ENCODE data around the gene IGLL1. TPM values are rescaled to one million over a fixed set of nuclear protein-coding genes. Genes with fewer than 3 reads are reported as not detected.

The IGLL1 gene
- total RNA-seq, 1 experiment from 2014 or later, result not detected

- no TSS peak for BruUV-seq (replicated peaks)
- Histone ChIP-seq H3K9me3 (no peaks in the 10 kb centered on the region), H3K27me3 (replicated peaks; ENCODE audit: control insufficient read depth, insufficient read depth, low read length) (no peaks in the 10 kb centered on the region), H3K4me3 (ENCODE audit: low read depth, low read length) (no peak overlapping the region), H3K4me1 (peaks cover 16% of the 10 kb centered on the region), H3K36me3 (ENCODE audit: control insufficient read depth, insufficient read depth, low read length) (no peaks in the 10 kb centered on the region)
- Mint-ChIP-seq H3K4me1 (ENCODE audit: low read depth, unreplicated experiment) (no peaks in the 10 kb centered on the region), H3K27me3 (ENCODE audit: insufficient read depth, unreplicated experiment) (no peaks in the 10 kb centered on the region), H3K36me3 (ENCODE audit: insufficient read depth, unreplicated experiment) (peaks cover 17% of the 10 kb centered on the region), H3K9me3 (ENCODE audit: unreplicated experiment) (no peaks in the 10 kb centered on the region), H3K27ac (ENCODE audit: unreplicated experiment) (no peak overlapping the region), H3K4me3 (ENCODE audit: unreplicated experiment) (no peak overlapping the region)
- peak in 1 of 2 experiments; percentile 53 for DNase-seq
- ChIA-PET POLR2A (no interaction called here), CTCF (no interaction called here)
- intact Hi-C loops (cut with micrococcal nuclease; ENCODE audit: unreplicated experiment), result no loop called here
- no peak for TF ChIP-seq CTCF (IDR thresholded peaks at IDR 0.05; ENCODE audit: insufficient read depth in 1 of 2, low read depth in 1 of 2, low read length in 1 of 2, severe bottlenecking in 1 of 2, unreplicated experiment in 1 of 2)
Measured at GRCh38 chr22:23608583-23608982, 28.5 kb upstream of the IGLL1 start.

- intact Hi-C loops (cut with micrococcal nuclease; ENCODE audit: unreplicated experiment), result no loop called here
- no peaks in the 10 kb centered on the region for H3K4me1 Mint-ChIP-seq (ENCODE audit: low read depth, unreplicated experiment)
Measured at GRCh38 chr22:23606204-23607131, 26.4 kb upstream of the IGLL1 start.

More at GRCh38 chr22:23606204-23607131, 26.4 kb upstream of the IGLL1 start:
- TF ChIP-seq CTCF (IDR thresholded peaks at IDR 0.05; ENCODE audit: insufficient read depth in 1 of 2, low read depth in 1 of 2, low read length in 1 of 2, severe bottlenecking in 1 of 2, unreplicated experiment in 1 of 2), result no peak
- BruUV-seq (replicated peaks), result no TSS peak
- POLR2A ChIA-PET, result no interaction called here
- no peaks in the 10 kb centered on the region for H3K27me3 ChIP-seq (replicated peaks; ENCODE audit: control insufficient read depth, insufficient read depth, low read length)
- H3K9me3 ChIP-seq, result no peaks in the 10 kb centered on the region
- Mint-ChIP-seq H3K4me3 (ENCODE audit: unreplicated experiment) (no peak overlapping the region), H3K27ac (ENCODE audit: unreplicated experiment) (no peak overlapping the region), H3K36me3 (ENCODE audit: insufficient read depth, unreplicated experiment) (peaks cover 8% of the 10 kb centered on the region), H3K27me3 (ENCODE audit: insufficient read depth, unreplicated experiment) (no peaks in the 10 kb centered on the region), H3K9me3 (ENCODE audit: unreplicated experiment) (no peaks in the 10 kb centered on the region)
- H3K36me3 ChIP-seq (ENCODE audit: control insufficient read depth, insufficient read depth, low read length), result no peaks in the 10 kb centered on the region
- H3K4me1 ChIP-seq, result peaks cover 14% of the 10 kb centered on the region
- H3K4me3 ChIP-seq (ENCODE audit: low read depth, low read length), result no peak overlapping the region
- CTCF ChIA-PET, result interaction anchor here (0.7 kb wide), 1 partner anchor 243 kb away, joined by 3 read pairs; no protein-coding TSS in a partner anchor
- no peak for DNase-seq

Measured in Caco-2 (cell line).